ENCODE data around the gene ENO4.

Gene ENO4

GRCh38 chr10:116831086-116831485, 18.2 kb upstream of the ENO4 start:
- DNase-seq (ENCODE audit: low read depth, low spot score), result no peak

- no peak for DNase-seq (ENCODE audit: low read depth, low spot score)
These were observed 17.5 kb upstream of the ENO4 start for GRCh38 chr10:116831790-116832189.

GRCh38 chr10:116833986-116834985, 15.0 kb upstream of the ENO4 start:
- no peak for DNase-seq (ENCODE audit: low read depth, low spot score)

GRCh38 chr10:116835658-116836057, 13.6 kb upstream of the ENO4 start:
- DNase-seq (ENCODE audit: low read depth, low spot score), result no peak

- no peak for DNase-seq (ENCODE audit: low read depth, low spot score)
These were observed 13.2 kb upstream of the ENO4 start for GRCh38 chr10:116836083-116836482.

- DNase-seq (ENCODE audit: low read depth, low spot score), result no peak
These were observed 12.3 kb upstream of the ENO4 start for GRCh38 chr10:116836902-116837523.

GRCh38 chr10:116838143-116838725, 11.1 kb upstream of the ENO4 start:
- no peak for DNase-seq (ENCODE audit: low read depth, low spot score)

GRCh38 chr10:116840389-116841075, 8.8 kb upstream of the ENO4 start:
- no peak for DNase-seq (ENCODE audit: low read depth, low spot score)

GRCh38 chr10:116845823-116846222, 3.5 kb upstream of the ENO4 start:
- DNase-seq (ENCODE audit: low read depth, low spot score), result no peak

GRCh38 chr10:116848032-116848943, 1.0 kb upstream of the ENO4 start:
- no peak for DNase-seq (ENCODE audit: low read depth, low spot score)

GRCh38 chr10:116848944-116849247, 403 bp upstream of the ENO4 start:
- peak; percentile 57 for DNase-seq (ENCODE audit: low read depth, low spot score)

GRCh38 chr10:116850058-116850611, 836 bp downstream of the ENO4 start:
- DNase-seq (ENCODE audit: low read depth, low spot score), result no peak

GRCh38 chr10:116852246-116852645, 2.9 kb downstream of the ENO4 start:
- no peak for DNase-seq (ENCODE audit: low read depth, low spot score)

GRCh38 chr10:116853287-116853686, 4.0 kb downstream of the ENO4 start:
- no peak for DNase-seq (ENCODE audit: low read depth, low spot score)

- no peak for DNase-seq (ENCODE audit: low read depth, low spot score)
These were observed 4.4 kb downstream of the ENO4 start for GRCh38 chr10:116853701-116854100.

GRCh38 chr10:116857156-116857555, 7.9 kb downstream of the ENO4 start:
- DNase-seq (ENCODE audit: low read depth, low spot score), result no peak

GRCh38 chr10:116861796-116862195, 12.5 kb downstream of the ENO4 start:
- no peak for DNase-seq (ENCODE audit: low read depth, low spot score)

GRCh38 chr10:116864436-116864835, 15.1 kb downstream of the ENO4 start:
- DNase-seq (ENCODE audit: low read depth, low spot score), result no peak

GRCh38 chr10:116866066-116866465, 16.8 kb downstream of the ENO4 start:
- no peak for DNase-seq (ENCODE audit: low read depth, low spot score)

GRCh38 chr10:116866987-116867595, 17.8 kb downstream of the ENO4 start:
- no peak for DNase-seq (ENCODE audit: low read depth, low spot score)
